Smooth muscle cell (in vitro differentiated cells): Measurements from ENCODE around the gene ZFAND4. TPM values are rescaled to one million over a fixed set of nuclear protein-coding genes. Genes with fewer than 3 reads are reported as not detected.

Experiments
- DNase-seq: peaks from one replicate; lab custom pipeline; 2025; ENCODE audit not compliant: unreplicated experiment; lab: John Stamatoyannopoulos, UW
- H2AFZ ChIP-seq: fragments of 200-600 bp; sonication (generic); 2 replicates; pipeline ENCODE4 v1.6.0; 2016; ENCODE audit warnings: antibody characterized with exemption, low read depth, mild to moderate bottlenecking
- H3F3A ChIP-seq: fragments of 200-600 bp; sonication (generic); 2 replicates; pipeline ENCODE4 v1.6.0; 2017; ENCODE audit warnings: antibody characterized with exemption, low read depth
- H3K27ac ChIP-seq: fragments of 200-600 bp; sonication (generic); 2 replicates; pipeline ENCODE4 v1.5.1; 2016; ENCODE audit warnings: low read depth, mild to moderate bottlenecking
- H3K27me3 ChIP-seq: fragments of 200-600 bp; sonication (generic); 2 replicates; pipeline ENCODE4 v1.6.1; 2016; ENCODE audit warnings: low read depth, mild to moderate bottlenecking
- H3K36me3 ChIP-seq: fragments of 200-600 bp; sonication (generic); 2 replicates; pipeline ENCODE4 v1.5.1; 2016; ENCODE audit warnings: low read depth
- H3K4me1 ChIP-seq: fragments of 200-600 bp; sonication (generic); 2 replicates; pipeline ENCODE4 v1.5.1; 2016; ENCODE audit warnings: low read depth
- H3K4me2 ChIP-seq: fragments of 200-600 bp; sonication (generic); 2 replicates; pipeline ENCODE4 v1.6.0; 2016; ENCODE audit warnings: mild to moderate bottlenecking
- H3K4me3 ChIP-seq: fragments of 200-600 bp; sonication (generic); 2 replicates; pipeline ENCODE4 v1.5.1; 2016; ENCODE audit warnings: mild to moderate bottlenecking
- H3K79me2 ChIP-seq: fragments of 200-600 bp; sonication (generic); 2 replicates; pipeline ENCODE4 v1.6.0; 2016; ENCODE audit warnings: low read depth, mild to moderate bottlenecking
- H3K9ac ChIP-seq: fragments of 200-600 bp; sonication (generic); 2 replicates; pipeline ENCODE4 v1.6.0; 2016; ENCODE audit warnings: low read depth
- H3K9me3 ChIP-seq: fragments of 200-600 bp; sonication (generic); replicated peaks from 2 replicates; pipeline ENCODE4 v1.5.1; 2016; ENCODE audit warnings: low read depth
- H4K20me1 ChIP-seq: fragments of 200-600 bp; sonication (generic); 2 replicates; pipeline ENCODE4 v1.6.0; 2016; ENCODE audit warnings: low read depth
- CTCF ChIP-seq: fragments of 200-600 bp; sonication (generic); IDR thresholded peaks from 2 replicates; pipeline ENCODE4 v1.5.1; 2017; ENCODE audit warnings: borderline replicate concordance, mild to moderate bottlenecking, antibody characterized with exemption; ENCODE audit not compliant: insufficient read depth, poor library complexity, severe bottlenecking
- WGBS: methylation state at CpG from one replicate; pipeline ENCODE4 v1.1.7; 2016; ENCODE audit warnings: low lambda C conversion rate; 5-methylcytosine and 5-hydroxymethylcytosine counted together
- polyA plus RNA-seq: library from polyadenylated mRNA; unstranded; fragments of >200 nt; fragmentation: Nextera tagmentation; extraction: Ambion mirVana; gene quantifications from 2 replicates; pipeline ENCODE4 v1.2.1, GENCODE V29; 2016
- total RNA-seq: library from RNA; depleted of rRNA; stranded (reverse); fragments of >200 nt; gene quantifications from 2 replicates; pipeline ENCODE4 v1.2.3, GENCODE V29; 2014

ZFAND4 gene
- total and polyA plus RNA-seq, 2 experiments from 2014 or later: 3.6 to 5.0 TPM

- no peak for TF ChIP-seq CTCF
- Histone ChIP-seq H3F3A (no peaks in the 10 kb centered on the region), H3K27ac (no peak overlapping the region), H3K9ac (no peak overlapping the region), H3K4me3 (no peak overlapping the region), H3K27me3 (no peaks in the 10 kb centered on the region), H3K4me1 (no peaks in the 10 kb centered on the region), H2AFZ (no peak overlapping the region), H3K4me2 (no peak overlapping the region), H3K9me3 (peaks cover 5% of the 10 kb centered on the region), H3K36me3 (no peaks in the 10 kb centered on the region), H3K79me2 (peaks cover 18% of the 10 kb centered on the region), H4K20me1 (peaks cover 38% of the 10 kb centered on the region)
- DNase-seq: no peak
- WGBS: 95% methylated on average over 2 of the region's 2 CpGs
Measured at GRCh38 chr10:45585131-45585530, 87.4 kb downstream of the ZFAND4 start.

GRCh38 chr10:45582386-45582781, 90.2 kb downstream of the ZFAND4 start:
- Histone ChIP-seq H3K36me3 (no peaks in the 10 kb centered on the region), H3K4me2 (no peak overlapping the region), H2AFZ (no peak overlapping the region), H3F3A (no peaks in the 10 kb centered on the region), H3K4me1 (no peaks in the 10 kb centered on the region), H3K27me3 (no peaks in the 10 kb centered on the region), H3K9ac (no peak overlapping the region), H4K20me1 (peaks cover 39% of the 10 kb centered on the region), H3K79me2 (peaks cover 16% of the 10 kb centered on the region), H3K9me3 (peaks cover 5% of the 10 kb centered on the region), H3K27ac (no peak overlapping the region), H3K4me3 (no peak overlapping the region)
- no peak for TF ChIP-seq CTCF
- no peak for DNase-seq
- WGBS: 100% methylated on average over 1 of the region's 1 CpG

GRCh38 chr10:45581582-45582385, 90.8 kb downstream of the ZFAND4 start:
- no peak overlapping the region for H3K4me2 ChIP-seq
- no peak overlapping the region for H2AFZ ChIP-seq
- DNase-seq: no peak
- H3K4me3 ChIP-seq: no peak overlapping the region
- H3K36me3 ChIP-seq: no peaks in the 10 kb centered on the region
- no peaks in the 10 kb centered on the region for H3K27me3 ChIP-seq
- no peaks in the 10 kb centered on the region for H3K4me1 ChIP-seq
- WGBS: 80% methylated on average over 3 of the region's 3 CpGs
- H3F3A ChIP-seq: no peaks in the 10 kb centered on the region
- no peak overlapping the region for H3K27ac ChIP-seq
- H3K9me3 ChIP-seq: peaks cover under 1% of the 10 kb centered on the region
- TF ChIP-seq CTCF: no peak
- H3K9ac ChIP-seq: no peak overlapping the region
- H3K79me2 ChIP-seq: peaks cover 10% of the 10 kb centered on the region
- H4K20me1 ChIP-seq: peaks cover 45% of the 10 kb centered on the region

GRCh38 chr10:45581216-45581549, 91.4 kb downstream of the ZFAND4 start:
- H3K4me2 ChIP-seq: no peak overlapping the region
- DNase-seq: no peak
- no peaks in the 10 kb centered on the region for H3K27me3 ChIP-seq
- TF ChIP-seq CTCF: no peak
- H2AFZ ChIP-seq: no peak overlapping the region
- no peaks in the 10 kb centered on the region for H3K36me3 ChIP-seq
- no peaks in the 10 kb centered on the region for H3K9me3 ChIP-seq
- H3K27ac ChIP-seq: no peak overlapping the region
- H3K4me1 ChIP-seq: no peaks in the 10 kb centered on the region
- H3K9ac ChIP-seq: no peak overlapping the region
- H3F3A ChIP-seq: no peaks in the 10 kb centered on the region
- peaks cover 52% of the 10 kb centered on the region for H4K20me1 ChIP-seq
- no peak overlapping the region for H3K4me3 ChIP-seq
- H3K79me2 ChIP-seq: peaks cover 9% of the 10 kb centered on the region
